ENCODE data around the gene ATCAY.
"Not testable (repeated sequence)": the region's sequence is repeated elsewhere in the genome, so short reads cannot be mapped to it uniquely, and the experiment has no call there.

Gene ATCAY

GRCh38 chr19:3966051-3967017 is 85.8 kb downstream of the ATCAY start:
- no peak overlapping the region for H3K4me3 ChIP-seq (ENCODE audit: low read depth, low read length)
- DNase-seq (ENCODE audit: low read depth): no peak

GRCh38 chr19:3967983-3968382 is 87.5 kb downstream of the ATCAY start:
- H3K4me3 ChIP-seq (ENCODE audit: low read depth, low read length); DNase-seq (ENCODE audit: low read depth): not testable (repeated sequence)

- H3K4me3 ChIP-seq (ENCODE audit: low read depth, low read length): peak overlapping the region; percentile 89
Measured at GRCh38 chr19:3968556-3969434, 88.3 kb downstream of the ATCAY start.

GRCh38 chr19:3969435-3970312 is 89.2 kb downstream of the ATCAY start:
- H3K4me3 ChIP-seq (ENCODE audit: low read depth, low read length): peak overlapping the region; percentile 89
- peak; percentile 54 for DNase-seq (ENCODE audit: low read depth)

More at GRCh38 chr19:3968556-3969434, 88.3 kb downstream of the ATCAY start:
- DNase-seq (ENCODE audit: low read depth): peak; percentile 97

GRCh38 chr19:3970313-3970807 is 89.9 kb downstream of the ATCAY start:
- H3K4me3 ChIP-seq (ENCODE audit: low read depth, low read length): peak overlapping the region; percentile 89
- no peak for DNase-seq (ENCODE audit: low read depth)

- peak; percentile 94 for DNase-seq (ENCODE audit: low read depth)
- H3K4me3 ChIP-seq (ENCODE audit: low read depth, low read length): peak within 1 kb of the TSS; percentile 89
Measured at GRCh38 chr19:3970808-3971598, 90.5 kb downstream of the ATCAY start, which contains the start of gene DAPK3. TSS of gene DAPK3 (minus strand) at chr19:3971099. CDS start at chr19:3969735, 1,364 bp downstream.

- no peak for DNase-seq (ENCODE audit: low read depth)
- H3K4me3 ChIP-seq (ENCODE audit: low read depth, low read length): no peak overlapping the region
Measured at GRCh38 chr19:3975144-3975543, 94.7 kb downstream of the ATCAY start.

- no peak overlapping the region for H3K4me3 ChIP-seq (ENCODE audit: low read depth, low read length)
- DNase-seq (ENCODE audit: low read depth): no peak
Measured at GRCh38 chr19:3975637-3976087, 95.2 kb downstream of the ATCAY start.

GRCh38 chr19:3976495-3977241 is 96.2 kb downstream of the ATCAY start:
- no peak overlapping the region for H3K4me3 ChIP-seq (ENCODE audit: low read depth, low read length)
- no peak for DNase-seq (ENCODE audit: low read depth)
